ENCODE data around the gene TMEM150B.

TMEM150B gene

GRCh38 chr19:55272142-55272541 lies 53.0 kb downstream of the TMEM150B start:
- TF ChIP-seq CTCF (IDR thresholded peaks at IDR 0.05; ENCODE audit: extremely low read depth, insufficient read depth, missing control alignments): no peak
- in situ Hi-C loops (cut with MboI; ENCODE audit: low pct_unique_long_range_greater_than_20kb, low sequenced_read_pairs, unreplicated experiment): no loop called here

GRCh38 chr19:55270172-55270942 lies 54.8 kb downstream of the TMEM150B start:
- no peak for TF ChIP-seq CTCF (IDR thresholded peaks at IDR 0.05; ENCODE audit: extremely low read depth, insufficient read depth, missing control alignments)
- DNase-seq (ENCODE audit: low spot score): no peak
- in situ Hi-C loops (cut with MboI; ENCODE audit: low pct_unique_long_range_greater_than_20kb, low sequenced_read_pairs, unreplicated experiment): no loop called here

More at GRCh38 chr19:55272142-55272541, 53.0 kb downstream of the TMEM150B start:
- no peak for DNase-seq (ENCODE audit: low spot score)

GRCh38 chr19:55269299-55269698 lies 55.8 kb downstream of the TMEM150B start:
- no peak for DNase-seq (ENCODE audit: low spot score)
- no peak for TF ChIP-seq CTCF (IDR thresholded peaks at IDR 0.05; ENCODE audit: extremely low read depth, insufficient read depth, missing control alignments)
- in situ Hi-C loops (cut with MboI; ENCODE audit: low pct_unique_long_range_greater_than_20kb, low sequenced_read_pairs, unreplicated experiment): no loop called here

GRCh38 chr19:55266840-55267239 lies 58.3 kb downstream of the TMEM150B start:
- no peak for TF ChIP-seq CTCF (IDR thresholded peaks at IDR 0.05; ENCODE audit: extremely low read depth, insufficient read depth, missing control alignments)
- no peak for DNase-seq (ENCODE audit: low spot score)
- in situ Hi-C loops (cut with MboI; ENCODE audit: low pct_unique_long_range_greater_than_20kb, low sequenced_read_pairs, unreplicated experiment): no loop called here

GRCh38 chr19:55266404-55266803 lies 58.7 kb downstream of the TMEM150B start:
- TF ChIP-seq CTCF (IDR thresholded peaks at IDR 0.05; ENCODE audit: extremely low read depth, insufficient read depth, missing control alignments): no peak
- DNase-seq (ENCODE audit: low spot score): no peak
- in situ Hi-C loops (cut with MboI; ENCODE audit: low pct_unique_long_range_greater_than_20kb, low sequenced_read_pairs, unreplicated experiment): no loop called here

GRCh38 chr19:55265723-55266386 lies 59.3 kb downstream of the TMEM150B start:
- in situ Hi-C loops (cut with MboI; ENCODE audit: low pct_unique_long_range_greater_than_20kb, low sequenced_read_pairs, unreplicated experiment): no loop called here
- no peak for TF ChIP-seq CTCF (IDR thresholded peaks at IDR 0.05; ENCODE audit: extremely low read depth, insufficient read depth, missing control alignments)
- DNase-seq (ENCODE audit: low spot score): no peak

Data from GM13977 (cell line).